Right lobe of liver (tissue), 4 donors: Measurements from ENCODE around the gene RIC1.

Experiments used
- POLR2A ChIP-seq: fragments of 450-650 bp; IDR thresholded peaks from one replicate; pipeline ENCODE4 v1.6.1; 2017; ENCODE audit warnings: antibody characterized with exemption, mild to moderate bottlenecking
- TF ChIP-seq, protein P1 (sequence below), 4 donors: fragments of 200-600 bp in 3 of 4; fragments of 450-650 bp in 1 of 4; IDR thresholded peaks; one replicate each; pipeline versions ENCODE4 v1.5.1 to v1.8.0; 2016 to 2022; ENCODE audit warnings: antibody characterized with exemption in 4 of 4, mild to moderate bottlenecking in 2 of 4
- donor health status: DM: no; HTN: no; CAD: no.
- donor health status: DM: no; HTN: no; CAD: no.
- donor health status: DM: no; HTN: yes; CAD: no.

DNA sequence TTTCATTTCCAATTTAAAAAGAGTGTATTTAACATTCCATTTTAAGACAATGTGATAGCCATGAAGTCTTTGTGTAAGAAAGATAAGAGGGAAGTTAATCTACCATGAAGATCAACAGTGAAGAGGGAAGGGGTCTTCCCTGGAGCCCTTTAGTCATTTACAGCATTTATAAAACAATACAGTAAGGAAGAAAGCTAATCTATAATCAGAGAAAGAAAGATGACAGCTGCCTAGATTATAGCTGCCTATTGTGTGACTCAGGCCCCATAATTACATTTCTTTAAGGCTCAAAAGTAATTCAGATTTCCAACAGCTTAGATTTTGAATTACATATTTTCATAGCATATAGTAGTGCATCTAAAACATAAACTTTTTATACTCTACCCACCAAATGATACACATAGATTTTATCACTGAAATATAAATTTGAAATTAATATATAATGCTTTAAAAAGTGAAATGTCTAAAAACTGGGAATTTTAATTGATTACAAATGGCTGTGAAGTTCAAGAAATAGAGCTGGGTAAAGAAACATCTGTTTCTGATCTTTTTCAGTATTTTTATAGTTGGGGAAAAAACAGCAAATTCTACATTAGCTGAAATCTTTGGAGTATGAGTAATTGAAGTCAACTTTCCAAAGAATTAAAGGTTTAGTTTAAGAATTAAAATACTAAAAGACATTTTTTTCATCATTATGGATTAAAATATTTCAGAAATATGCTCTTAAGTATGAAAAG, 89.6 kb downstream of the RIC1 start:
- TF ChIP-seq, protein P1, sequence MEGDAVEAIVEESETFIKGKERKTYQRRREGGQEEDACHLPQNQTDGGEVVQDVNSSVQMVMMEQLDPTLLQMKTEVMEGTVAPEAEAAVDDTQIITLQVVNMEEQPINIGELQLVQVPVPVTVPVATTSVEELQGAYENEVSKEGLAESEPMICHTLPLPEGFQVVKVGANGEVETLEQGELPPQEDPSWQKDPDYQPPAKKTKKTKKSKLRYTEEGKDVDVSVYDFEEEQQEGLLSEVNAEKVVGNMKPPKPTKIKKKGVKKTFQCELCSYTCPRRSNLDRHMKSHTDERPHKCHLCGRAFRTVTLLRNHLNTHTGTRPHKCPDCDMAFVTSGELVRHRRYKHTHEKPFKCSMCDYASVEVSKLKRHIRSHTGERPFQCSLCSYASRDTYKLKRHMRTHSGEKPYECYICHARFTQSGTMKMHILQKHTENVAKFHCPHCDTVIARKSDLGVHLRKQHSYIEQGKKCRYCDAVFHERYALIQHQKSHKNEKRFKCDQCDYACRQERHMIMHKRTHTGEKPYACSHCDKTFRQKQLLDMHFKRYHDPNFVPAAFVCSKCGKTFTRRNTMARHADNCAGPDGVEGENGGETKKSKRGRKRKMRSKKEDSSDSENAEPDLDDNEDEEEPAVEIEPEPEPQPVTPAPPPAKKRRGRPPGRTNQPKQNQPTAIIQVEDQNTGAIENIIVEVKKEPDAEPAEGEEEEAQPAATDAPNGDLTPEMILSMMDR (IDR thresholded peaks at IDR 0.05): no peak
- no peak for TF ChIP-seq POLR2A
